Measurements from ENCODE around the gene PCCA.

- no peak for TF ChIP-seq CTCF (IDR thresholded peaks at IDR 0.05)
- TF ChIP-seq POLR2A (IDR thresholded peaks at IDR 0.05), result no peak
Observed at GRCh38 chr13:100523411-100523810, 434.5 kb downstream of the PCCA start.

Measured in Peyer's patch (tissue), 4 donors.